Cardiac septum (tissue), 1 donor: ENCODE data around the gene NKX6-1. TPM values are rescaled to one million over a fixed set of nuclear protein-coding genes. Genes with fewer than 3 reads are reported as not detected.

ENCODE experiments used
- DNase-seq: peaks from one replicate; pipeline ENCODE4 v3.0.0-alpha.2; 2020; ENCODE audit warnings: low spot score
- intact Hi-C: fragments of 100-400 bp; cut with DNase I; formaldehyde crosslinking; loops from one replicate; pipeline ENCODE4 v1.14.0; 2022
- total RNA-seq: library from RNA; stranded (reverse); fragmentation: NEBNext Ultra II Directional; extraction: Animal tissue kit (Norgen Biotek cat#: 25700); gene quantifications from one replicate; pipeline ENCODE4 v1.2.1, GENCODE V29; 2021
- donor health status: DM: no; HTN: no; CAD: no.

Gene NKX6-1
- total RNA-seq, 1 donor from 2014 or later = 0.22 TPM

DNA sequence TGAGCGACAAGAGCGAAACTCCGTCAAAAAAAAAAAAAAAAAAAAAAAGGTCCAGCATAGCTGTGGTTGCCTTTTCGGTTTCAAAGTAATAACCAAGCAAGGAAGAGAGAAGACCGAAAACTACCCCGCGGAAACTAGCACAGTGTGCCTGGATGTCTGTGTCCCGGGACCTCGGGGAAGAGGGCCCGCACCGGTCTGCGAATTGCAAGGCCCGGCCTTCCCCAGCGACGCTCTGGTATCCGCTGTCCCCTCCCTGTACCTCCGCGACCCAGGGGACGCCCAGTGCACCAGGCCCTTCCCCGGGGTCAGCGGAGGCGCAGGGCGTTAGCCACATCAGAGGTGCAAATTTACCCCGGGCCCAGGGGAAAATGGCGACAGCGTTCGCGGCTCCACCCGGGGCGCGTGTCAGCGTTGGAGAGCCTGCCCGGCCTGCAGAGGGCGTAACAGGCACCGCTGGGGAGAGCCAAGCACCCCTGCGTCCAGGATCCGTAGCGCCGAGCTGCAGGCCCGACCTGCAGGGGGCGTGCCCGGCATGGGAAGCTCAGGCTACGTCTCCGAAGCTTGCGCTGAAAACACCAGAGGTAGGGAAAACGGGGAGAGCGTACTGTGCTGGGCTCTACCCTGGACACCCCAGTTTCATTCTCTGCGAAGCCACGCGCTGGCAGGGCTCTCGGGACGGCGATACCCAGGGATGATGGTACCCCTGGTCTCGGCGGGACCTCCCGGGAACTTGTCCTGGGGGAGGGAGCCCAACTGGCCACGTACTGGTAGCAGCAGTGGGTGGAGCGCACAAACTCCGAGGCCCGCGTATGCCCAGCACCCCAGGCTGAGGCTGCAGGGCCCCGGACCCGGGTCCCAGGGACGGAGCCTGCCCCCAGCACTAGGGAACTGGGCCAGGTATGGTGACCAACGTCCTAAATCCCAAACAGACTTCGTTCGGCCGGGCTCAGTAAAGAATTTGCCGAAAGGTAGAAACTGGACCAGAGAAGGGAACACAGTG lies 16.2 kb downstream of the NKX6-1 start:
- intact Hi-C loops = no loop called here
- DNase-seq = no peak

- intact Hi-C loops = no loop called here
- no peak for DNase-seq
These were observed 17.2 kb downstream of the NKX6-1 start for GRCh38 chr4:84481860-84482245.

- intact Hi-C loops = no loop called here
- no peak for DNase-seq
These were observed 17.8 kb downstream of the NKX6-1 start for GRCh38 chr4:84481077-84481859.

DNA sequence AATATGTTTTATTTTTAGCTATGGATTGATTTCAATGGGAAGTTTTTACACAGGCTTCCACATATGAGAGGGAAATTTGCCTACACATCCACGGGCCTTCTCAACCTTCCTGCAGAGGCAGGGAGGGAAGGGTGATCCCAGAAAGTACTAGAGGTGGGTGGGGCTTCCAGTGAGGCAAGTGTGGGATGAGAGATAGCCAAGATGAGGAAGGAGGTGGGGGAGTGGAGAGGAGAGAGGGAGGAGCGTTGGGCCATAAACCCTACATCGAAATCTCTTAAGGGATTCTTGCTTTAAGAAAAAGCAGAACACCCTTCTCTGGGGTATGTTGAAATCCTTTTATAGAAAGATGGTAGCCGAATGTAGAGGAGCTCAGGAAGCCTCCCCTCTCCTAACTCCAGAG lies 19.0 kb downstream of the NKX6-1 start:
- DNase-seq = no peak
- intact Hi-C loops = no loop called here

GRCh38 chr4:84479663-84480062 lies 19.4 kb downstream of the NKX6-1 start:
- no peak for DNase-seq
- intact Hi-C loops = no loop called here

GRCh38 chr4:84477738-84478137 lies 21.4 kb downstream of the NKX6-1 start:
- DNase-seq = no peak
- intact Hi-C loops = no loop called here

- intact Hi-C loops = no loop called here
- DNase-seq = no peak
These were observed 25.0 kb downstream of the NKX6-1 start for GRCh38 chr4:84474107-84474506.

GRCh38 chr4:84472154-84472553 lies 26.9 kb downstream of the NKX6-1 start:
- intact Hi-C loops = no loop called here
- no peak for DNase-seq

GRCh38 chr4:84470204-84470785 lies 28.8 kb downstream of the NKX6-1 start:
- intact Hi-C loops = no loop called here
- DNase-seq = no peak

DNA sequence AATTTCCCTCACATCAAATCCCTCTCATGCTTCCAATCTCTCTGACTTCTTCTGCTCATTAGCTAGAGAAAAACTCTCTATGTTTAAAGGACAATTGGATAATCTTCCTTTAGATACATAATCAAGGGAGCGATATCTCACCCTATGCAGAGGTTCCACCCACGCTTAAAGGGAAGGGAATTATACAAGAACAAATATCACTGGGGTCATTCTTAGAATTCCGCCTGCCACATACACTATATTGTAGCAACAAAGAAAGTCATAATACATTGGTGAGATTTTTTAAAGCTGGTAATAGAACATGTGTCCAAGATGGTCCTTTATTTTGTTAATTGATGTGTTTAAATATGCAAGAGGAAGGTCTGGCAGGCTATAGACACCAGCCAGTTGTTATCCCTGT lies 31.5 kb downstream of the NKX6-1 start:
- no peak for DNase-seq
- intact Hi-C loops = no loop called here

DNA sequence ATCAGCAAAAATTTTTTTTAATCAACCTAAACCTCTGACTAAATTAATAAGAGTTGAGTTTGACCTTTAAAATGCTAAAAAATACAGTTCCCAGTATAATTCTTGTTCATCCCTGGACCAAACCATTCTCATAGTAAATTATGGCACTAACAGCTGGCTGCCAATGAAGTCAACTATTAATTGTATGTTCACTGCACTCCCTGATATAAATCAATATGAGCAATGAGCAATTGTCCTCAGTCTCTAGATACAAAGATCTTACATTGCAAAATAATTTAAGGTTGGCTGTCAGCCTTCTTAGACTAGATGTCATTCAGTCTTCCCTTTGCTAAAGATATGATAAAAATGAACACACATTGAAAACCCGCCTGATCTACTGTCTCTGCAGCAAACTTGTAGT lies 39.3 kb downstream of the NKX6-1 start:
- DNase-seq = no peak
- intact Hi-C loops = no loop called here

GRCh38 chr4:84456157-84456556 lies 42.9 kb downstream of the NKX6-1 start:
- no peak for DNase-seq
- intact Hi-C loops = no loop called here

DNA sequence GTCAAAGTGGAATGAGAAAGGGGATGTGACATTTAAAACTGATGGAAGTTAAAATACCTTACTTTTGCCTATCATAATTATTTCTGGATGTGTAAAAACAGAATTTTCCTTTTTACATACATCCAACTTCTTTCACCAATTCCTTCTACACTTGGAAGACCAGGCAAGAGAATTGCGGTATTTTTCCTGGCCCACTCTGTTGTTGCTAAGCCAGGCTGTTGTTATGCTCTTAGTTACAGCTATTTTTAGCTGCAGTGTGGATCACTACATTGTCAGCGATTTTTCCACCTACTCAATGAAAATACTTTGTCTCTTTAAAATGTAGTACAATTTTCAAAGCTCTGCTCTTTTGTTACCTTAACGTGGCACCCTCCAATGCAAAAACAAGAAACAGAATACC lies 43.4 kb downstream of the NKX6-1 start:
- intact Hi-C loops = no loop called here

DNA sequence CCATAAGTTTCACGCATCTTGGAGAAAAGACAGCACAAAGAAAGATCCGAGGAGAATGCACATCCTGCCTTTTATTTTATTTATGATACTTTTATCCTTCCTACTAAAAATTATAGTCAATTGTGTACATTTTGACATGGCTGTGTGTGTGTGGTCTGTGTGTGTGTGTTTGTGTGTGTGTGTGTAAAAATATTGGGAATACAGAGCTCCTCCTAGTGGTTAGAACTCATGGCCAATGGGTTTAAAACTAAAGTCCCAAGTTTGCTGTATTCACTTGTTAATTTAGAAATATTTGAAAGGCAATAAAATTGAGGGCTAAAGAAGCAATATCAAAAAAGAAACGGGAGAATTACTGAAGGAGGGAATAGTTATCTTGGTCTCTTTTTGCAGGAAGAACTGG lies 47.5 kb downstream of the NKX6-1 start:
- no peak for DNase-seq
- intact Hi-C loops = no loop called here

More for the DNA sequence above, 43.4 kb downstream of the NKX6-1 start:
- DNase-seq = no peak

DNA sequence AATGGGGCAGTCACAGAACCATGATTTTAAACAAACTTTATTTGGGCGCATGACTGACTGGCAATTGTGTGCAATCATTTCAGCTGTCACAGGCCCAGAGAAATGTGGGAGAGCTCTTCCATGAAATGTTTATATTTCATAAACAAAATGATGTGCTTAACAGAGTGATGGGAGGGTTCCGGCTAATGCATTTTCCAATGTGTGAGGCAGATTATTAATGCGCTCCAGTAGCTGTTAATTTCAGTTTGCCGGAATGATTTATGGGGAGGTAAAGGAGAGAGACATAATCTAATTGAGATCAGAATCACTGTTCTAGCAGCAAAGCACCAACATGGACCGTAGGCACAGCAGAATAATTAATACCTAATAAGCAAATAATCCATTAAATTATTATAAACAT lies 55.6 kb downstream of the NKX6-1 start:
- intact Hi-C loops = no loop called here
- DNase-seq = no peak

DNA sequence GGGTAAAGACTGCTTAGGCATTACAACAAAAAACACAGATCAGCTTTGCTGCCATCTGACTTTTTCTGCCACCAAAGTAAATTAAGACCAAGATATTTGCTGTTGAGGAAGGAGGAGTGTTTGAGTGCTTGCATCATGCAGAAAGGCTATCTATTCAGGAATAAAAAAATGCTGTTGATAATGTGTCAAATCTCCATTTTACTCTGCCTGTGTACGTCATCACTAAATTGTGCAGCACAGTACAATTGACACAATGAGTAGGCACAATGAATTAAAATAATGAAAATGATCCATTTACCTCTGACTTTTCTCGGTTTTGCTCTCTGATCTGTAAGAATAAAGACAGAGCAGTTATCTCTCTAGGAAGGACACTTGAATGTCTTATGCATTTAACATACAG lies 56.3 kb downstream of the NKX6-1 start:
- intact Hi-C loops = no loop called here
- DNase-seq = no peak
